GM19239 (cell line): Measurements from ENCODE around the gene CHTF18.
"Not testable (repeated sequence)": the region's sequence is repeated elsewhere in the genome, so short reads cannot be mapped to it uniquely, and the experiment has no call there.

ENCODE experiments used
- DNase-seq: peaks from one replicate; pipeline ENCODE4 v3.0.0; 2011; ENCODE audit warnings: low spot score; ENCODE audit not compliant: insufficient read length
- FAIRE-seq: peaks from 2 replicates; lab custom pipeline; 2011; peaks lifted over from hg19 to GRCh38; lab: Jason Lieb, UNC

Gene CHTF18

GRCh38 chr16:772959-773358, 15.5 kb upstream of the CHTF18 start:
- DNase-seq (no peak), FAIRE-seq (no peak)

- no peak for FAIRE-seq
Observed at GRCh38 chr16:774086-775001, 14.1 kb upstream of the CHTF18 start.

GRCh38 chr16:775236-775796, 13.1 kb upstream of the CHTF18 start:
- FAIRE-seq (no peak), DNase-seq (no peak)

More at GRCh38 chr16:774086-775001, 14.1 kb upstream of the CHTF18 start:
- DNase-seq = no peak

- FAIRE-seq, DNase-seq: not testable (repeated sequence)
Observed at GRCh38 chr16:776298-776697, 12.1 kb upstream of the CHTF18 start.

- no peak for FAIRE-seq
- no peak for DNase-seq
Observed at GRCh38 chr16:776824-777223, 11.6 kb upstream of the CHTF18 start.

GRCh38 chr16:777826-778225, 10.6 kb upstream of the CHTF18 start:
- FAIRE-seq (no peak), DNase-seq (no peak)

- no peak for FAIRE-seq
Observed at GRCh38 chr16:778447-778846, 10.0 kb upstream of the CHTF18 start.

GRCh38 chr16:778909-779527, 9.4 kb upstream of the CHTF18 start:
- no peak for FAIRE-seq
- no peak for DNase-seq

More at GRCh38 chr16:778447-778846, 10.0 kb upstream of the CHTF18 start:
- no peak for DNase-seq

- FAIRE-seq (no peak), DNase-seq (no peak)
Observed at GRCh38 chr16:779561-779960, 8.9 kb upstream of the CHTF18 start.

- no peak for FAIRE-seq
Observed at GRCh38 chr16:780296-780695, 8.1 kb upstream of the CHTF18 start.

GRCh38 chr16:781346-782010, 6.9 kb upstream of the CHTF18 start:
- DNase-seq = no peak
- no peak for FAIRE-seq

More at GRCh38 chr16:780296-780695, 8.1 kb upstream of the CHTF18 start:
- no peak for DNase-seq

GRCh38 chr16:782258-782657, 6.2 kb upstream of the CHTF18 start:
- DNase-seq = no peak
- FAIRE-seq = no peak

GRCh38 chr16:782766-783403, 5.5 kb upstream of the CHTF18 start:
- DNase-seq (no peak), FAIRE-seq (no peak)

GRCh38 chr16:783404-784161, 4.8 kb upstream of the CHTF18 start:
- no peak for DNase-seq
- FAIRE-seq = no peak

GRCh38 chr16:784431-784830, 4.0 kb upstream of the CHTF18 start:
- DNase-seq (no peak), FAIRE-seq (no peak)

- FAIRE-seq (peak; percentile 28), DNase-seq (no peak)
Observed at GRCh38 chr16:785563-786535, 2.6 kb upstream of the CHTF18 start.

- FAIRE-seq (no peak), DNase-seq (no peak)
Observed at GRCh38 chr16:787321-787966, 976 bp upstream of the CHTF18 start.

- DNase-seq (no peak), FAIRE-seq (no peak)
Observed at GRCh38 chr16:787978-788398, 432 bp upstream of the CHTF18 start, which contains the start of gene RPUSD1. RPUSD1 (minus strand) TSS chr16:788381; CDS start chr16:787737, 644 bp downstream.
